Neutrophil (primary cell): ENCODE data around the gene GPR160.
"Not testable (repeated sequence)": the region's sequence is repeated elsewhere in the genome, so short reads cannot be mapped to it uniquely, and the experiment has no call there.

ENCODE experiments used
- H3K27ac ChIP-seq: fragments of 200-600 bp; sonication (generic); 2 replicates; pipeline ENCODE4 v1.5.1; 2016; ENCODE audit warnings: mild to moderate bottlenecking, moderate library complexity
- H3K27me3 ChIP-seq: fragments of 200-600 bp; sonication (generic); 2 replicates; pipeline ENCODE4 v1.6.0; 2016; ENCODE audit warnings: mild to moderate bottlenecking
- H3K36me3 ChIP-seq: fragments of 200-600 bp; sonication (generic); 2 replicates; pipeline ENCODE4 v1.5.1; 2017
- H3K4me1 ChIP-seq, 2 experiments: fragments of 200-600 bp in 1 of 2; sonication (generic) in 1 of 2; 1 replicate in 1 of 2; 2 replicates in 1 of 2; pipeline versions ENCODE4 v1.5.1 to v1.6.1; 2013 to 2016; ENCODE audit warnings: low read depth in 1 of 2, low read length in 1 of 2, mild to moderate bottlenecking in 1 of 2, moderate library complexity in 1 of 2; ENCODE audit not compliant: control insufficient read depth in 1 of 2, insufficient read depth in 1 of 2
- H3K4me3 ChIP-seq, 2 experiments: fragments of 200-600 bp in 1 of 2; sonication (generic) in 1 of 2; 1 replicate in 1 of 2; 2 replicates in 1 of 2; pipeline ENCODE4 v1.5.1; 2013 to 2016; ENCODE audit warnings: low read depth in 1 of 2, low read length in 1 of 2, mild to moderate bottlenecking in 1 of 2, moderate library complexity in 1 of 2
- H3K9me3 ChIP-seq: fragments of 200-600 bp; sonication (generic); 2 replicates; pipeline ENCODE4 v1.5.1; 2016
- TF ChIP-seq, protein P1 (sequence below): fragments of 200-600 bp; sonication (generic); IDR thresholded peaks from 2 replicates; pipeline ENCODE4 v1.5.1; 2016; ENCODE audit warnings: antibody characterized with exemption

Gene GPR160

GRCh38 chr3:170102431-170102830 lies 64.6 kb downstream of the GPR160 start:
- peaks cover 56% of the 10 kb centered on the region for H3K36me3 ChIP-seq
- TF ChIP-seq, protein P1, sequence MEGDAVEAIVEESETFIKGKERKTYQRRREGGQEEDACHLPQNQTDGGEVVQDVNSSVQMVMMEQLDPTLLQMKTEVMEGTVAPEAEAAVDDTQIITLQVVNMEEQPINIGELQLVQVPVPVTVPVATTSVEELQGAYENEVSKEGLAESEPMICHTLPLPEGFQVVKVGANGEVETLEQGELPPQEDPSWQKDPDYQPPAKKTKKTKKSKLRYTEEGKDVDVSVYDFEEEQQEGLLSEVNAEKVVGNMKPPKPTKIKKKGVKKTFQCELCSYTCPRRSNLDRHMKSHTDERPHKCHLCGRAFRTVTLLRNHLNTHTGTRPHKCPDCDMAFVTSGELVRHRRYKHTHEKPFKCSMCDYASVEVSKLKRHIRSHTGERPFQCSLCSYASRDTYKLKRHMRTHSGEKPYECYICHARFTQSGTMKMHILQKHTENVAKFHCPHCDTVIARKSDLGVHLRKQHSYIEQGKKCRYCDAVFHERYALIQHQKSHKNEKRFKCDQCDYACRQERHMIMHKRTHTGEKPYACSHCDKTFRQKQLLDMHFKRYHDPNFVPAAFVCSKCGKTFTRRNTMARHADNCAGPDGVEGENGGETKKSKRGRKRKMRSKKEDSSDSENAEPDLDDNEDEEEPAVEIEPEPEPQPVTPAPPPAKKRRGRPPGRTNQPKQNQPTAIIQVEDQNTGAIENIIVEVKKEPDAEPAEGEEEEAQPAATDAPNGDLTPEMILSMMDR: no peak

GRCh38 chr3:170107941-170108340 lies 70.1 kb downstream of the GPR160 start:
- Histone ChIP-seq H3K9me3 (no peaks in the 10 kb centered on the region), H3K27ac (no peak overlapping the region), H3K27me3 (no peaks in the 10 kb centered on the region), H3K4me3 (no peak overlapping the region), H3K36me3 (peaks cover 34% of the 10 kb centered on the region), H3K4me1 (peaks cover 0 to 12% of the 10 kb centered on the region in 2 experiments)
- TF ChIP-seq, protein P1: no peak

More at GRCh38 chr3:170102431-170102830, 64.6 kb downstream of the GPR160 start:
- Histone ChIP-seq H3K4me1 (no peaks in the 10 kb centered on the region), H3K4me3 (no peak overlapping the region), H3K27me3 (no peaks in the 10 kb centered on the region), H3K27ac (no peak overlapping the region), H3K9me3 (no peaks in the 10 kb centered on the region)

GRCh38 chr3:170108955-170109354 lies 71.2 kb downstream of the GPR160 start:
- Histone ChIP-seq H3K36me3 (peaks cover 38% of the 10 kb centered on the region), H3K27me3 (no peaks in the 10 kb centered on the region)

DNA sequence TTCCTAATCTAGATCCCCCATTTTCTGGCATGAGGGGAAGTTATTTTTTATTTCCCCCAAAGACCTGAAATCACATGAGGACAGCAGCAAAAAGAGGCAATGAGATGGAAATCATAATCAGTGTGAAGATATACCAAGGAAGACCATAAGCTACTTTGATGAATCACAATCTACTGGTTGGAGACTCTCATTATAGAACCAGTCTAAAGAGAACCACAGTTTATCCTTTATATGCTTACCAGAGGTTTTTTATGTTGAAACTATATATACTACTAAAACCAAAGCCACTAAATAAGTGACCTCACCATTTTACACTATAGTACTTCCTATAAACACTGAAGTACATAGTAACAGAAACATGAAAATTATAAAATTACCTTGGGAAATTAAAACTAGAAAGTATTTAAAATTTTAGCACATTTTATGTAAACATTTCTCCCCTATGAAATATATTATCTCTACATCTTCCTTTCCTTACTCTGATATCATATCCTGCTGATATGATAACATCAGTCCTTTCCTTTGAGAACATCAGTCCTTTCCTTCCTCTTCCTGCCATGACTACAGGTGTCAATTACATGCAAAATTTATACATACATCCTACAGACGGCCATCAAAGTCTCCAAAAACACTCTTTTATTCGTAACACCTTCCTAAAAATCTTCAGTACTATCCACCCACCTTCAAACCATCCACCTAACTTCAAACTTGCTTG lies 71.9 kb downstream of the GPR160 start:
- H3K36me3 ChIP-seq: peaks cover 44% of the 10 kb centered on the region
- H3K4me1 ChIP-seq: peaks cover 0 to 12% of the 10 kb centered on the region in 2 experiments
- peak overlapping the region; percentile 41 for H3K27ac ChIP-seq
- TF ChIP-seq, protein P1: no peak
- no peaks in the 10 kb centered on the region for H3K27me3 ChIP-seq
- H3K4me3 ChIP-seq: no peak overlapping the region
- H3K9me3 ChIP-seq: no peaks in the 10 kb centered on the region

More at GRCh38 chr3:170108955-170109354, 71.2 kb downstream of the GPR160 start:
- Histone ChIP-seq H3K4me1 (peaks cover 0 to 12% of the 10 kb centered on the region in 2 experiments), H3K27ac (no peak overlapping the region), H3K4me3 (no peak overlapping the region), H3K9me3 (no peaks in the 10 kb centered on the region)
- TF ChIP-seq, protein P1: no peak

- no peak overlapping the region for H3K4me3 ChIP-seq
- H3K36me3 ChIP-seq: peaks cover 50% of the 10 kb centered on the region
- H3K27me3 ChIP-seq: no peaks in the 10 kb centered on the region
- H3K9me3 ChIP-seq: no peaks in the 10 kb centered on the region
- H3K4me1 ChIP-seq: peaks cover 0 to 12% of the 10 kb centered on the region in 2 experiments
- peak overlapping the region; percentile 35 for H3K27ac ChIP-seq
- TF ChIP-seq, protein P1: no peak
Observed at GRCh38 chr3:170111147-170111771, 73.5 kb downstream of the GPR160 start.

DNA sequence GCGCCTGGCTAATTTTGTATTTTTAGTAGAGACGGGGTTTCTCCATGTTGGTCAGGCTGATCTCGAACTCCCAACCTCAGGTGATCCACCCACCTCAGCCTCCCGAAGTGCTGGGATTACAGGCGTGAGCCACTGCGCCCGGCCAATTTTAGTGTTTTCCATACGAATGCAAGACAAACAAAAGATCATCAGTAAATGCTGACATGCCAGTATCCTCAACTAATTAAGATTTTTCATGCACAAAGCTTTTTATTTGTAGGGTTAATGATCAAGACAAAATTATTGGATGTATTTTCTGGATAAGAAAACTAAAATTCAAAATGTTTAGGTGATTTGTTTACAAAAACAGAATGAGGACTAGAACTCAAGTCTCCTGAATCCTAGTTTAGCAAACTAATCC lies 76.4 kb downstream of the GPR160 start:
- H3K27ac ChIP-seq, H3K4me3 ChIP-seq, H3K9me3 ChIP-seq, H3K27me3 ChIP-seq: not testable (repeated sequence)
- Histone ChIP-seq H3K4me1 (peaks cover 0 to 12% of the 10 kb centered on the region in 2 experiments), H3K36me3 (peaks cover 62% of the 10 kb centered on the region)
